ENCODE data around the gene SPG7. TPM values are rescaled to one million over a fixed set of nuclear protein-coding genes. Genes with fewer than 3 reads are reported as not detected.
A peak's percentile ranks its signal among the peaks of the same experiment; 100 is the strongest.

SPG7 gene
- total and polyA plus RNA-seq, 2 donors (not counting 1 experiment from before 2014, with no cell fraction given): 35.1 to 107 TPM

DNA sequence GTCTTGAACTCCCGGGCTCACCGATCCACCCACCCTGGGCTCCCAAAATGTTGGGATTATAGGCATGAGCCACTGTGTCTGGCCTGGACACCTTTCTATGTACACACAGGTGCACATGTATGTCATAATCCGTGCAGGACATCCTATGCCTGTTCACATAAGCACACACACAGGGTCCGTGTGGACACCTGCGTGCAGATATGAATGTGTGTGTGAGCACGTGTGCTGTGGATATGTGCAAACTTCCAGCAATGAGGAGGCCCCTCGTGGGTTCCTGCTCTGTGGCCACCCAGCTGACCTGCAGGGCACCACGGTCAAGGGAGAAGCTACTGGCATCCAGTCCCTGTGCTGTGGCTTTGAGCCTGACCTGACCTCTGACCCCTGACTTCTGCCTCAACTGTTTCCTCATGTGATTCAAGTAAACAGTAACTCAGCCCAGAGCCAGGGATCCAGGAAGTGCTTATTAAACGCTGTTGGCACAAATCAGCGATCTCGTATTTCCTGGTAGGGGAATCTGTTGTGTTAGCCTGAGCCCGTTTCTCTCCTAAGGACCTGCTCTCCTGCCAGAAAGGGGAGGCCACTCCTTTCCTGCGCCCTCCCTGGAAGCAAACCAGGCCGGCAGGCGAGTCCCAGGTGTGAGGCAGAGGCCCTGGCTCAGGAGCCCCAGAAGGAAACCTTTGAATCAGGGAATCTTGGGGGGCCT lies 73.8 kb downstream of the SPG7 start:
- H3K4me2 ChIP-seq (ENCODE audit: extremely low read depth, insufficient read depth, low read length): no peak overlapping the region

DNA sequence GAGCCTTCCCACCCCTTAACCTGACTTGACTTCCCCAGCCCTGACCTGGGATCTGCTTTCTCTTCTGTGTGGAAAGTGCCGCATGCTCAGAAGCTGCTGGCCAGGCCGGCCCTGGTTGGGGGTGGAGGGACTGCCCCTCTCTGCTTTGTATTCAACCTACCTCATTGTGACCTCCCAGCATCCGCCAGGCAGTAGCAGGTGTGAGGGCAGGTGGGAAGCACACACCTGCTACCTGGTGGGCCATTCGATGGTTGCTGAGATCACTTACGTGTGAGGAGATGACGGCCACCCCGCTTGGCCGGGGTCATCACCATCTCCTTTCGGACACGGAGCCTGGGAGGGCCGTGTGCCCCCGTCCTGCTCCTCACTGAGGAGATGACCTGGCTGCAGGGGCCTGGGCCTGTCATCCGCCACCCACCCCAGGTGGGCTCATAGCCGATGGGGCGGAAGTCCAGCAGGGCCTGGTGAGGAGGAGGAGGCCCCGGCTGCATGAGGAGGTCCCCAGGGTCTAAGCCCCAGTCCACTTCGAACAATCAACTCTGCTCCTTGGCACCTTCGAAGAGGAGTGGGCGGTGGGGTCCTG lies 74.5 kb downstream of the SPG7 start:
- Histone ChIP-seq H3K27ac (ENCODE audit: insufficient read depth, low read length) (peak overlapping the region; percentile 83), H2AFZ (ENCODE audit: low read length) (no peak overlapping the region), H3K9ac (ENCODE audit: insufficient read depth, low read length) (peak overlapping the region; percentile 52), H4K20me1 (ENCODE audit: control insufficient read depth, extremely low read depth, insufficient read depth, low read length) (no peaks in the 10 kb centered on the region), H3K4me1 (ENCODE audit: control insufficient read depth, extremely low read depth, insufficient read depth, low read length) (peaks cover 17% of the 10 kb centered on the region), H3K79me2 (ENCODE audit: control insufficient read depth, insufficient read depth, low read length) (no peaks in the 10 kb centered on the region), H3K4me3 (replicated peaks in 1 of 4; ENCODE audit: control extremely low read depth in 1 of 4, insufficient read depth in 1 of 4, low read depth in 3 of 4, low read length in 4 of 4) (no peak overlapping the region), H3K9me3 (ENCODE audit: control insufficient read depth, insufficient read depth, low read depth, low read length) (peaks cover 2% of the 10 kb centered on the region), H3K36me3 (ENCODE audit: control insufficient read depth, insufficient read depth, low read length) (peaks cover 8% of the 10 kb centered on the region), H3K27me3 (ENCODE audit: control insufficient read depth, insufficient read depth, low read length) (no peaks in the 10 kb centered on the region), H3K4me2 (ENCODE audit: extremely low read depth, insufficient read depth, low read length) (no peak overlapping the region)
- DNase-seq (ENCODE audit: low read depth in 2 of 2): no peak
- no peak for TF ChIP-seq EZH2 (IDR thresholded peaks at IDR 0.05; ENCODE audit: low read length, missing control alignments)
- TF ChIP-seq, protein P1, sequence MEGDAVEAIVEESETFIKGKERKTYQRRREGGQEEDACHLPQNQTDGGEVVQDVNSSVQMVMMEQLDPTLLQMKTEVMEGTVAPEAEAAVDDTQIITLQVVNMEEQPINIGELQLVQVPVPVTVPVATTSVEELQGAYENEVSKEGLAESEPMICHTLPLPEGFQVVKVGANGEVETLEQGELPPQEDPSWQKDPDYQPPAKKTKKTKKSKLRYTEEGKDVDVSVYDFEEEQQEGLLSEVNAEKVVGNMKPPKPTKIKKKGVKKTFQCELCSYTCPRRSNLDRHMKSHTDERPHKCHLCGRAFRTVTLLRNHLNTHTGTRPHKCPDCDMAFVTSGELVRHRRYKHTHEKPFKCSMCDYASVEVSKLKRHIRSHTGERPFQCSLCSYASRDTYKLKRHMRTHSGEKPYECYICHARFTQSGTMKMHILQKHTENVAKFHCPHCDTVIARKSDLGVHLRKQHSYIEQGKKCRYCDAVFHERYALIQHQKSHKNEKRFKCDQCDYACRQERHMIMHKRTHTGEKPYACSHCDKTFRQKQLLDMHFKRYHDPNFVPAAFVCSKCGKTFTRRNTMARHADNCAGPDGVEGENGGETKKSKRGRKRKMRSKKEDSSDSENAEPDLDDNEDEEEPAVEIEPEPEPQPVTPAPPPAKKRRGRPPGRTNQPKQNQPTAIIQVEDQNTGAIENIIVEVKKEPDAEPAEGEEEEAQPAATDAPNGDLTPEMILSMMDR (conservative IDR thresholded peaks at IDR 0.05 in 1 of 2, IDR thresholded peaks at IDR 0.05 in 1 of 2; ENCODE audit: low read depth in 1 of 2, low read length in 2 of 2): no peak

More for the DNA sequence above, 73.8 kb downstream of the SPG7 start:
- Histone ChIP-seq H3K27me3 (ENCODE audit: control insufficient read depth, insufficient read depth, low read length) (no peaks in the 10 kb centered on the region), H3K4me3 (replicated peaks in 1 of 4; ENCODE audit: control extremely low read depth in 1 of 4, insufficient read depth in 1 of 4, low read depth in 3 of 4, low read length in 4 of 4) (no peak overlapping the region), H4K20me1 (ENCODE audit: control insufficient read depth, extremely low read depth, insufficient read depth, low read length) (no peaks in the 10 kb centered on the region), H3K9me3 (ENCODE audit: control insufficient read depth, insufficient read depth, low read depth, low read length) (peaks cover 2% of the 10 kb centered on the region), H3K4me1 (ENCODE audit: control insufficient read depth, extremely low read depth, insufficient read depth, low read length) (peaks cover 17% of the 10 kb centered on the region), H3K27ac (ENCODE audit: insufficient read depth, low read length) (peak overlapping the region; percentile 83), H3K9ac (ENCODE audit: insufficient read depth, low read length) (peak overlapping the region; percentile 52), H3K79me2 (ENCODE audit: control insufficient read depth, insufficient read depth, low read length) (peaks cover 1% of the 10 kb centered on the region), H2AFZ (ENCODE audit: low read length) (no peak overlapping the region), H3K36me3 (ENCODE audit: control insufficient read depth, insufficient read depth, low read length) (peaks cover 8% of the 10 kb centered on the region)
- TF ChIP-seq EZH2 (IDR thresholded peaks at IDR 0.05; ENCODE audit: low read length, missing control alignments): no peak
- TF ChIP-seq, protein P1 (conservative IDR thresholded peaks at IDR 0.05 in 1 of 2, IDR thresholded peaks at IDR 0.05 in 1 of 2; ENCODE audit: low read depth in 1 of 2, low read length in 2 of 2): no peak
- DNase-seq (ENCODE audit: low read depth in 2 of 2): peak; percentile 65 to 93

DNA sequence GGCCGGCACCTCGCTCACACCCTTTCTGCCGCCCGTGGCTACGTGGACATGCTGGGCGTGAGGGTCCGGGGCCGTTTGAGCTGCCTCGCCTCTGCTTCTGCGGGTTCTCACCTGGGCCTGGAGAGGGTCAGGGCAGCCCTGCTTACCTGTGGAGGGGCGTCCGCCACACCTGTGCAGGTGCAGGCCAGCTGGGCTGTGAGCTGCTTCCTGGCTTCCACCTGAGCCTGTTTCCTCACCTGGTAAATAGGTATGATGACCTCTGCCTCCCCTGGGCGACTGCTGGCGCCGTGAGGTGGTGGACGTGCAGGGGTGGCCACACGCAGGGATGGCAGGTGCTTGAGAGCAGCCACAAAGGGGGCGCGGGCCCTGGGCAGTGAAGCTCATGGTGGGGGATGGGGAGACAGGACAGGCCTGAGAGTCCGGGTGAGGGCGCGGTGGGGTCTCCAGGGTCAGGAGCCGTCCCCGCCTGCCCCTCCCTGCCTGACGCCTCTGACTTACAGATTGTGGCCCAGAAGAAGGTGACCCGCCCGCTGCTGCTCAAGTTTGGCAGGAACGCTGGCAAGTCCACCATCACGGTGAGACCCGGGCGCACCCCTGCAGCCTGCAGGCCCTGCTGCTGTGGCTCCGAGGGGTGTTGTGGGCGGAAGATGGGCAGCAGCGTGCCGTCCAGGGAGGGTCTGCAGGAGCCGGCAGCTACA lies 75.1 kb downstream of the SPG7 start:
- no peak overlapping the region for H3K4me2 ChIP-seq (ENCODE audit: extremely low read depth, insufficient read depth, low read length)
- H3K4me3 ChIP-seq (replicated peaks in 1 of 4; ENCODE audit: control extremely low read depth in 1 of 4, insufficient read depth in 1 of 4, low read depth in 3 of 4, low read length in 4 of 4): no peak overlapping the region
- no peaks in the 10 kb centered on the region for H3K79me2 ChIP-seq (ENCODE audit: control insufficient read depth, insufficient read depth, low read length)
- H3K27ac ChIP-seq (ENCODE audit: insufficient read depth, low read length): no peak overlapping the region
- no peaks in the 10 kb centered on the region for H4K20me1 ChIP-seq (ENCODE audit: control insufficient read depth, extremely low read depth, insufficient read depth, low read length)
- no peaks in the 10 kb centered on the region for H3K27me3 ChIP-seq (ENCODE audit: control insufficient read depth, insufficient read depth, low read length)
- H2AFZ ChIP-seq (ENCODE audit: low read length): no peak overlapping the region
- DNase-seq (ENCODE audit: low read depth in 2 of 2): no peak
- TF ChIP-seq, protein P1 (conservative IDR thresholded peaks at IDR 0.05 in 1 of 2, IDR thresholded peaks at IDR 0.05 in 1 of 2; ENCODE audit: low read depth in 1 of 2, low read length in 2 of 2): no peak
- no peak for TF ChIP-seq EZH2 (IDR thresholded peaks at IDR 0.05; ENCODE audit: low read length, missing control alignments)
- peaks cover 17% of the 10 kb centered on the region for H3K4me1 ChIP-seq (ENCODE audit: control insufficient read depth, extremely low read depth, insufficient read depth, low read length)
- H3K36me3 ChIP-seq (ENCODE audit: control insufficient read depth, insufficient read depth, low read length): peaks cover 8% of the 10 kb centered on the region
- peaks cover 2% of the 10 kb centered on the region for H3K9me3 ChIP-seq (ENCODE audit: control insufficient read depth, insufficient read depth, low read depth, low read length)
- no peak overlapping the region for H3K9ac ChIP-seq (ENCODE audit: insufficient read depth, low read length)
